WTC11 (cell line): ENCODE results near the gene TSPAN9. TPM values are rescaled to one million over a fixed set of nuclear protein-coding genes. Genes with fewer than 3 reads are reported as not detected.

Experiments used
- ATAC-seq: fragments of 200-7000 bp; cut with Tn5 transposase; 2 replicates; pipeline ENCODE4 v1.10.0; 2021; ENCODE audit warnings: mild to moderate bottlenecking, moderate library complexity
- CTCF ChIA-PET: fragments of 300-600 bp; sonication (Branson Sonifier 250); formaldehyde crosslinking; loops from one replicate; lab custom pipeline; 2021; ENCODE audit warnings: antibody characterized with exemption; lab: Charles Lee
- POLR2A ChIA-PET: fragments of 350-600 bp; sonication (Branson Sonifier 250); formaldehyde crosslinking; loops from one replicate; lab custom pipeline; 2021; ENCODE audit warnings: antibody characterized with exemption; lab: Charles Lee
- DNase-seq: peaks from one replicate; pipeline ENCODE4 v3.0.0; 2021; ENCODE audit warnings: low spot score
- H3K27ac Mint-ChIP-seq: 2 replicates; pipeline ENCODE4 v1.8.0; 2021; ENCODE audit warnings: mixed read lengths
- H3K27me3 Mint-ChIP-seq: 2 replicates; pipeline ENCODE4 v1.8.0; 2021; ENCODE audit warnings: low read depth, mild to moderate bottlenecking, moderate library complexity, mixed read lengths
- H3K36me3 Mint-ChIP-seq: 2 replicates; pipeline ENCODE4 v1.8.0; 2021; ENCODE audit warnings: mixed read lengths
- H3K4me1 Mint-ChIP-seq: 2 replicates; pipeline ENCODE4 v1.8.0; 2022; ENCODE audit warnings: mixed read lengths
- H3K4me3 Mint-ChIP-seq: 2 replicates; pipeline ENCODE4 v1.8.0; 2021; ENCODE audit warnings: mild to moderate bottlenecking, moderate library complexity, mixed read lengths
- H3K9me3 Mint-ChIP-seq: 2 replicates; pipeline ENCODE4 v1.8.0; 2021; ENCODE audit warnings: mixed read lengths
- ATF3 ChIP-seq: sonication (generic); formaldehyde crosslinking; conservative IDR thresholded peaks from 2 replicates; pipeline ENCODE4 v1.8.1; 2022; ENCODE audit warnings: mild to moderate bottlenecking, missing genetic modification reagents
- ATF6 ChIP-seq: sonication (generic); formaldehyde crosslinking; IDR thresholded peaks from 2 replicates; pipeline ENCODE4 v1.8.1; 2023; ENCODE audit warnings: mild to moderate bottlenecking, missing genetic modification reagents
- CREB1 ChIP-seq: sonication (generic); formaldehyde crosslinking; IDR thresholded peaks from 2 replicates; pipeline ENCODE4 v1.8.0; 2023; ENCODE audit warnings: mild to moderate bottlenecking, missing genetic modification reagents
- CTCF ChIP-seq: fragments of 200-600 bp; IDR thresholded peaks from 2 replicates; pipeline ENCODE4 v1.8.0; 2022; ENCODE audit warnings: antibody characterized with exemption
- FOXP4 ChIP-seq: sonication (generic); formaldehyde crosslinking; IDR thresholded peaks from 2 replicates; pipeline ENCODE4 v1.8.0; 2022; ENCODE audit warnings: mild to moderate bottlenecking, missing genetic modification reagents
- GABPB1 ChIP-seq: sonication (generic); formaldehyde crosslinking; IDR thresholded peaks from 2 replicates; pipeline ENCODE4 v1.8.1; 2023; ENCODE audit warnings: mild to moderate bottlenecking, missing genetic modification reagents
- GRHL2 ChIP-seq: fragments of 250-450 bp; sonication (Bioruptor Pico); IDR thresholded peaks from 2 replicates; pipeline ENCODE4 v1.8.0; 2022; ENCODE audit warnings: mild to moderate bottlenecking, moderate library complexity; ENCODE audit not compliant: insufficient replicate concordance, severe bottlenecking
- GTF2I ChIP-seq: fragments of 250-450 bp; sonication (Bioruptor Pico); conservative IDR thresholded peaks from 2 replicates; pipeline ENCODE4 v1.4.0; 2021; ENCODE audit warnings: mild to moderate bottlenecking
- JAZF1 ChIP-seq: fragments of 250-450 bp; sonication (Bioruptor Pico); IDR thresholded peaks from 2 replicates; pipeline ENCODE4 v1.9.0; 2021; ENCODE audit warnings: moderate library complexity, mild to moderate bottlenecking, inconsistent platforms
- NFATC4 ChIP-seq: fragments of 250-450 bp; sonication (Bioruptor Pico); IDR thresholded peaks from 2 replicates; pipeline ENCODE4 v1.9.0; 2021; ENCODE audit warnings: mild to moderate bottlenecking
- NFYB ChIP-seq: sonication (generic); formaldehyde crosslinking; conservative IDR thresholded peaks from 2 replicates; pipeline ENCODE4 v1.8.0; 2022; ENCODE audit warnings: low read depth, missing genetic modification reagents
- NR1H2 ChIP-seq: sonication (generic); formaldehyde crosslinking; IDR thresholded peaks from 2 replicates; pipeline ENCODE4 v1.9.0; 2021; ENCODE audit warnings: mild to moderate bottlenecking, moderate library complexity, missing genetic modification reagents
- SOX15 ChIP-seq: fragments of 250-450 bp; sonication (Bioruptor Pico); IDR thresholded peaks from 2 replicates; pipeline ENCODE4 v1.9.0; 2021; ENCODE audit warnings: mild to moderate bottlenecking
- STAT6 ChIP-seq: sonication (generic); formaldehyde crosslinking; conservative IDR thresholded peaks from 2 replicates; pipeline ENCODE4 v1.8.1; 2023; ENCODE audit warnings: mild to moderate bottlenecking, low read depth, missing genetic modification reagents, moderate library complexity
- ZBTB43 ChIP-seq: sonication (generic); formaldehyde crosslinking; IDR thresholded peaks from 2 replicates; pipeline ENCODE4 v1.8.1; 2023; ENCODE audit warnings: mild to moderate bottlenecking, missing genetic modification reagents
- ZNF219 ChIP-seq: sonication (generic); formaldehyde crosslinking; IDR thresholded peaks from 2 replicates; pipeline ENCODE4 v1.8.0; 2023; ENCODE audit warnings: missing genetic modification reagents, mild to moderate bottlenecking, borderline replicate concordance
- ZNF317 ChIP-seq: sonication (generic); formaldehyde crosslinking; IDR thresholded peaks from 2 replicates; pipeline ENCODE4 v1.8.1; 2023; ENCODE audit warnings: low read depth, mild to moderate bottlenecking, moderate library complexity, missing genetic modification reagents, borderline replicate concordance
- ZNF512 ChIP-seq: sonication (generic); formaldehyde crosslinking; IDR thresholded peaks from 2 replicates; pipeline ENCODE4 v1.8.1; 2022; ENCODE audit warnings: missing genetic modification reagents, borderline replicate concordance
- ZNF671 ChIP-seq: fragments of 250-450 bp; sonication (Bioruptor Pico); IDR thresholded peaks from 2 replicates; pipeline ENCODE4 v1.8.0; 2021; ENCODE audit warnings: mild to moderate bottlenecking
- total RNA-seq: library from RNA; stranded (reverse); gene quantifications from 3 replicates; pipeline ENCODE4 v1.2.3, GENCODE V29; 2021

TSPAN9 gene
- total RNA-seq, 1 experiment from 2014 or later, result 27.6 TPM

- Mint-ChIP-seq H3K4me1 (peaks cover 57% of the 10 kb centered on the region), H3K9me3 (no peaks in the 10 kb centered on the region), H3K27me3 (no peaks in the 10 kb centered on the region), H3K27ac (no peak overlapping the region), H3K36me3 (no peaks in the 10 kb centered on the region), H3K4me3 (no peak overlapping the region)
- ATAC-seq, result no peak
- DNase-seq, result no peak
- CTCF ChIA-PET, result interaction anchor here (1.0 to 13.3 kb wide), 11 partner anchors 13 to 283 kb away, joined by 3 to 236 read pairs (median 7); no protein-coding TSS in a partner anchor
- TF ChIP-seq ATF6, result no peak
- no peak for TF ChIP-seq CTCF
- no peak for TF ChIP-seq NFYB (CRISPR knock-in tag)
- TF ChIP-seq ZNF671 (CRISPR knock-in tag), result no peak
- TF ChIP-seq JAZF1, result no peak
- TF ChIP-seq NR1H2 (CRISPR knock-in tag), result no peak
- no peak for TF ChIP-seq ZNF512
- TF ChIP-seq NFATC4 (CRISPR knock-in tag), result no peak
- TF ChIP-seq ATF3 (CRISPR knock-in tag), result no peak
- no peak for TF ChIP-seq SOX15 (CRISPR knock-in tag)
- TF ChIP-seq GABPB1, result no peak
- no peak for TF ChIP-seq ZNF317 (CRISPR knock-in tag)
- TF ChIP-seq ZNF219 (CRISPR knock-in tag), result no peak
- no peak for TF ChIP-seq GTF2I (CRISPR knock-in tag)
- TF ChIP-seq FOXP4 (CRISPR knock-in tag), result no peak
- no peak for TF ChIP-seq ZBTB43 (CRISPR knock-in tag)
- TF ChIP-seq GRHL2 (CRISPR knock-in tag), result no peak
- TF ChIP-seq STAT6 (CRISPR knock-in tag), result no peak
- TF ChIP-seq CREB1 (CRISPR knock-in tag), result no peak
- TF ChIP-seq, all 79 proteins: peak for 0
- POLR2A ChIA-PET, result no interaction called here
Observed at GRCh38 chr12:3136641-3137267, 59.6 kb downstream of the TSPAN9 start.
